Measurements from ENCODE around the gene UCHL3. TPM values are rescaled to one million over a fixed set of nuclear protein-coding genes. Genes with fewer than 3 reads are reported as not detected.

UCHL3 gene
- total RNA-seq, 2 experiments from 2014 or later = 16.0 to 17.7 TPM

DNA sequence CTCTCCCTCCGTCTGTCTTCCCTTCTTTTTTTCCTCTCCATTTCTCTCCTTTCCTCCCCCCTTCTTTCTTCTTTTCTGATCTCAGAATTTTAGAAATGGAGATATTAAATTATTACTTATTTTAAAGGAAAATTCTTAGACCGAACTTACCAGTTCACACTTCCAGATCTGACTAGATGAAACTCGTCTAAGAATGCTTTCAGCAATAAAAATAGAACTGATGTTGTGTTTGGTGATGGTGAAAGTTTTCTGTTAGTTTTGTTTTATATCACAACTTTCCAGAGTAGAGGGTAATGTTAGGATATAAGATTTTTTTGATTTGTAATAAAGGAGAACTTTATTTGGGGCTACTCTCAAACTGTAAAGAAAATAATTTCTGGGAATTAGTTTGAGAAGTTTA lies 29.9 kb downstream of the UCHL3 start:
- H3K27ac ChIP-seq (ENCODE audit: low read depth in 1 of 2, low read length in 2 of 2) = no peak overlapping the region
- ChIA-PET POLR2A (no interaction called here), CTCF (interaction anchor here (1.6 kb wide), 1 partner anchor 25 kb away, joined by 4 read pairs; no protein-coding TSS in a partner anchor)
- Mint-ChIP-seq H3K36me3 (ENCODE audit: low read depth) (peaks cover 85% of the 10 kb centered on the region), H3K9me3 (peaks cover 4% of the 10 kb centered on the region), H3K27me3 (no peaks in the 10 kb centered on the region), H3K4me1 (ENCODE audit: low read depth) (no peaks in the 10 kb centered on the region), H3K4me3 (no peak overlapping the region), H3K27ac (no peak overlapping the region)
- intact Hi-C loops (cut with DNase I, micrococcal nuclease) = no loop called here
- H3K36me3 ChIP-seq (ENCODE audit: insufficient read depth, low read length) = peaks cover 12% of the 10 kb centered on the region
- ATAC-seq (ENCODE audit: poor library complexity) (no peak), DNase-seq (no peak)
- H3K4me1 ChIP-seq (ENCODE audit: insufficient read depth, low read length) = no peaks in the 10 kb centered on the region
- TF ChIP-seq, protein P1, sequence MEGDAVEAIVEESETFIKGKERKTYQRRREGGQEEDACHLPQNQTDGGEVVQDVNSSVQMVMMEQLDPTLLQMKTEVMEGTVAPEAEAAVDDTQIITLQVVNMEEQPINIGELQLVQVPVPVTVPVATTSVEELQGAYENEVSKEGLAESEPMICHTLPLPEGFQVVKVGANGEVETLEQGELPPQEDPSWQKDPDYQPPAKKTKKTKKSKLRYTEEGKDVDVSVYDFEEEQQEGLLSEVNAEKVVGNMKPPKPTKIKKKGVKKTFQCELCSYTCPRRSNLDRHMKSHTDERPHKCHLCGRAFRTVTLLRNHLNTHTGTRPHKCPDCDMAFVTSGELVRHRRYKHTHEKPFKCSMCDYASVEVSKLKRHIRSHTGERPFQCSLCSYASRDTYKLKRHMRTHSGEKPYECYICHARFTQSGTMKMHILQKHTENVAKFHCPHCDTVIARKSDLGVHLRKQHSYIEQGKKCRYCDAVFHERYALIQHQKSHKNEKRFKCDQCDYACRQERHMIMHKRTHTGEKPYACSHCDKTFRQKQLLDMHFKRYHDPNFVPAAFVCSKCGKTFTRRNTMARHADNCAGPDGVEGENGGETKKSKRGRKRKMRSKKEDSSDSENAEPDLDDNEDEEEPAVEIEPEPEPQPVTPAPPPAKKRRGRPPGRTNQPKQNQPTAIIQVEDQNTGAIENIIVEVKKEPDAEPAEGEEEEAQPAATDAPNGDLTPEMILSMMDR (IDR thresholded peaks at IDR 0.05) = no peak
- no peak overlapping the region for H3K4me3 ChIP-seq (ENCODE audit: low read length)
- H3K27me3 ChIP-seq (ENCODE audit: control insufficient read depth in 1 of 2, insufficient read depth in 2 of 2, low read length in 2 of 2) = no peaks in the 10 kb centered on the region
- H3K9me3 ChIP-seq (ENCODE audit: control insufficient read depth in 1 of 2, insufficient read depth in 1 of 2, low read length in 2 of 2) = no peaks in the 10 kb centered on the region

DNA sequence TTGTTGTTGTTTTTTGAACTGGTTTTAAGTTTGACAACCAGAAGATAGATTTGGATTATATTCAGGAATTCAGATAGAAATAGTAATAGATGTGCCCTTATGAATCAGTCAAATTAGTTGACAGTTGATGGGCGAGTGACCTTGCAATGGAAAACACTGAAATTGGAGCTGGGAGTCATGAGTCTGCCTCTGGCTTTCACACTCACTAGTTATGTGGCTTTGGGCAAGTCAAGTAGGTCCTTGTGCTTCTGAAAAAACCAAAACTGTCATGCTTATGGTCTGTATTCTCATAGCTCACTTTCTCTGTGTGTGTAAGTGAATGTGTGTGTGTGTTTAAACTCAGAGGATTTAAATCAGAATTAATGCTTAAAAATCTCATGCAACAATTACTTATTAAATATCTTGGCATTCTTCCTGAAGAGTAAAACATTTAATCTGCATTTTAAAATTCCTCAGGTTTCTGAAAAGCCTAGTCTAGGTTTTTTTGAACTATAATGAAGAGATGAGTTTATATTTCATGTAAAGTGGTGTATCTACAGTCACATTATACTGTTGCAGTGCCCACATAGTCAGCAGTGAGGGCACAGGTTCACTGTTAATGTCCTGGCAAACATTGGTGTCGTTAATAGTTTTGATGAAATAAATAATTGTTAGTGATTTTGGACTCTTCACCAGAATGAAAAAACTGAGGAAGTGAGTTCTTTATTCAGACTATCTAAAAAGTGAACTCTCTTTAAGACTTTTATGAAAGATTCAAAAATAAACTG lies 32.5 kb downstream of the UCHL3 start:
- CTCF ChIA-PET = no interaction called here

DNA sequence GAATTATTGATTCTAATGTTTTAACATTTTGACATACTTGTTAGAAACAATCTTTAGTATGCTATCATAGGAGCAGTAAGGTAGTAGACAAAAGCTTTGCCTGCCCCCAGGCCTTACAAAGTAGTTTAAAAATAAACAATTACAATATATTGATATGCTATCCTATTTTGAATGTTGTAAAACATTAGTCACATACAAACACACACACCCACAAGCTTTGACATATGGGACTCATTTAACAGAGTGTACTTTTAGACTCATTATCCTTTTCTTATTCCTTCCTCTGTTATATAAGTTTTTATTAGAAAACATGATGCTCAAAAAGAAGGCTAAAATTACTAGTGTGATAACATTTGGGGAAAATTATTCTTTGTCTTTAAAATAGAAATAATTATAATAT lies 33.5 kb downstream of the UCHL3 start:
- no peak overlapping the region for H3K4me3 Mint-ChIP-seq
- CTCF ChIA-PET = no interaction called here
- peaks cover 79% of the 10 kb centered on the region for H3K36me3 Mint-ChIP-seq (ENCODE audit: low read depth)

More for the DNA sequence above, 32.5 kb downstream of the UCHL3 start:
- DNase-seq (no peak), ATAC-seq (ENCODE audit: poor library complexity) (no peak)
- POLR2A ChIA-PET = no interaction called here
- Histone ChIP-seq H3K36me3 (ENCODE audit: insufficient read depth, low read length) (peaks cover 8% of the 10 kb centered on the region), H3K9me3 (ENCODE audit: control insufficient read depth in 1 of 2, insufficient read depth in 1 of 2, low read length in 2 of 2) (no peaks in the 10 kb centered on the region), H3K27me3 (ENCODE audit: control insufficient read depth in 1 of 2, insufficient read depth in 2 of 2, low read length in 2 of 2) (no peaks in the 10 kb centered on the region), H3K4me3 (ENCODE audit: low read length) (no peak overlapping the region), H3K4me1 (ENCODE audit: insufficient read depth, low read length) (no peaks in the 10 kb centered on the region), H3K27ac (ENCODE audit: low read depth in 1 of 2, low read length in 2 of 2) (no peak overlapping the region)
- Mint-ChIP-seq H3K27me3 (no peaks in the 10 kb centered on the region), H3K4me1 (ENCODE audit: low read depth) (no peaks in the 10 kb centered on the region), H3K36me3 (ENCODE audit: low read depth) (peaks cover 79% of the 10 kb centered on the region), H3K27ac (no peak overlapping the region), H3K4me3 (no peak overlapping the region), H3K9me3 (peaks cover 4% of the 10 kb centered on the region)
- TF ChIP-seq, protein P1 (IDR thresholded peaks at IDR 0.05) = no peak
- intact Hi-C loops (cut with DNase I, micrococcal nuclease) = no loop called here

More for the DNA sequence above, 33.5 kb downstream of the UCHL3 start:
- peaks cover 4% of the 10 kb centered on the region for H3K9me3 Mint-ChIP-seq
- H3K36me3 ChIP-seq (ENCODE audit: insufficient read depth, low read length) = peaks cover 8% of the 10 kb centered on the region
- intact Hi-C loops (cut with DNase I, micrococcal nuclease) = no loop called here
- H3K4me1 ChIP-seq (ENCODE audit: insufficient read depth, low read length) = no peaks in the 10 kb centered on the region
- H3K4me3 ChIP-seq (ENCODE audit: low read length) = no peak overlapping the region
- no peaks in the 10 kb centered on the region for H3K4me1 Mint-ChIP-seq (ENCODE audit: low read depth)
- DNase-seq = no peak
- TF ChIP-seq, protein P1 (IDR thresholded peaks at IDR 0.05) = no peak
- no peaks in the 10 kb centered on the region for H3K27me3 Mint-ChIP-seq
- ATAC-seq (ENCODE audit: poor library complexity) = no peak
- POLR2A ChIA-PET = no interaction called here
- H3K27ac Mint-ChIP-seq = no peak overlapping the region
- H3K9me3 ChIP-seq (ENCODE audit: control insufficient read depth in 1 of 2, insufficient read depth in 1 of 2, low read length in 2 of 2) = no peaks in the 10 kb centered on the region
- no peaks in the 10 kb centered on the region for H3K27me3 ChIP-seq (ENCODE audit: control insufficient read depth in 1 of 2, insufficient read depth in 2 of 2, low read length in 2 of 2)
- no peak overlapping the region for H3K27ac ChIP-seq (ENCODE audit: low read depth in 1 of 2, low read length in 2 of 2)
